GM18519 (cell line): Measurements from ENCODE around the gene DBNDD2.

Source experiments
- ATAC-seq: cut with Tn5 transposase; IDR thresholded peaks from one replicate; pipeline ENCODE4 v1.9.1; 2021; ENCODE audit warnings: mild to moderate bottlenecking, moderate library complexity; ENCODE audit not compliant: unreplicated experiment, low FRiP score

DBNDD2 gene

DNA sequence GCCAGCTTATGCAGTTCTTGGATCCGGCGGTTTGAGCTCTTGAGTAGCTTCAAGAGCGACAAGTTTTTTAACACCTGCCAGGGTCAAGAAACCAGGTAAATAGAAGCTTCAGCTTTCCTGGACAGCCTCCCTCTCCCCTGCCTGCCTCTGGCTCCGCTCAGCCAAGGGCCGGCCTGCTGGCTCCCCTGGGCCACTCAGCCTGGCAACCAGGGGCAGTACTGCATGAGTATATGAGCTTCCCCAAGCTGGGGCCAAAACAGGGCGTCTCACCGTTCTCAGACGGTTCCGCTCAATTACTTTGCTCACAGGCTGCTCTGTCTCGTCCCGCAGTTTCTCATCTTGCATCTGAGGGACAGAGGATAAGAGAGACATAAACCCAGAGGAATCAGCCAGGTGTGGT lies 30.8 kb upstream of the DBNDD2 start:
- no peak for ATAC-seq

DNA sequence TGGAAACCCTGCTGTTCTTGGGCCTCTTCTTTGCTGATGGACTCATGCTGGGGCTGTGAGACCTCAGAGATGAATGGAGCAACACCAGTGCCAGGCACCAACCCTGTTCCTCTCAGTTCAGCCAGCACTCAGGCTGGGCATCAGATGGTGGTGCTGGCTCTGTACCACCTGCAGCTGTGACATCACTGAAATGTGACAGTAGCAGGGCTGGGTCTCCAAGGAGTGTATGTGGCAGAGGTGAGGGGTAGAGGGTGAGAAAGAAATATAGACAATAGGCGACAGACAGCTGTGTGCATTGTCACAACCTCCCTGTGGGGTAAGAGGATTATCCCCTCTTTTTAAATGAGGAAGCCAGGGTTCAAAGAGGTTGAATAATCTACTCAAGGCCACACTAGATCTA lies 29.9 kb upstream of the DBNDD2 start, which contains the start of gene TP53TG5:
TP53TG5 (minus strand) TSS at position 135 of the 400 bp plus-strand sequence; CDS start at position 46, 89 bp downstream.
- no peak for ATAC-seq

DNA sequence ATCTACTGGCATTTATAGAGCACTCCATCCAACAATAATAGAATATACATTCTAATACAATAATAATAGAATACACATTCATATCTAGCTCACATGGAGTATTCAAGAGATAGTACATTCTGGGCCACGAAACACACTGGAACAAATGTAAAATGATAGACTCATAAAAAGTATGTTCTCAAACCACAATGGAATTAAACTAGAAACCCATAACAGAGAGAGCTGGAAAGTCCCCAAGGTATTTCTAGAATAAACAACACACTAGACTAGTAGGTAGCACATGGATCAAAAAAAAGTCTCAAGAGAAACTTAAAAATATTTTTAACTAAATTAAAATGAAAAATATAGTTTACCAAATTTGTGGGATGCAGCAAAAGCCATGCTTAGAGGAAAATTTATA lies 20.8 kb upstream of the DBNDD2 start:
- no peak for ATAC-seq

- ATAC-seq = no peak
These were observed 17.2 kb upstream of the DBNDD2 start for GRCh38 chr20:45390931-45391330.

DNA sequence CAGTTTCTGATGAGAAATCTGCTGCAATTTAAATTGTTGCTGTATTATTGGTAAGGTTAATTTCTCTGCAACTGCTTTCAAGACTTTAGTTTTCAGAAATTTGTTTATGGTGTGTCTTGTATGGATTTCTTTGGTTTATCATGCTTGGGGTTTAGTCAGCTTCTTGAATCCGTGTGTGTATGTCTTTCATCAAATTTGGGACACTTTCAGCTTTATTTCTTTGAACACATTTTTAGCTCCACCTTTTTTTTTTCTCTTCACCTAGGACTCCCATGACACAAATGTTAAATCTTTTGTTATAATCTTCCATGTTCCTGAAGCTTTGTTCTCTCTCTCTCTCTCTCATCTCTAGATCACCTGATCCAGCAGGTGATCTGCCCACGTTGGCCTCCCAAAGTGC lies 16.5 kb upstream of the DBNDD2 start:
- ATAC-seq = no peak

DNA sequence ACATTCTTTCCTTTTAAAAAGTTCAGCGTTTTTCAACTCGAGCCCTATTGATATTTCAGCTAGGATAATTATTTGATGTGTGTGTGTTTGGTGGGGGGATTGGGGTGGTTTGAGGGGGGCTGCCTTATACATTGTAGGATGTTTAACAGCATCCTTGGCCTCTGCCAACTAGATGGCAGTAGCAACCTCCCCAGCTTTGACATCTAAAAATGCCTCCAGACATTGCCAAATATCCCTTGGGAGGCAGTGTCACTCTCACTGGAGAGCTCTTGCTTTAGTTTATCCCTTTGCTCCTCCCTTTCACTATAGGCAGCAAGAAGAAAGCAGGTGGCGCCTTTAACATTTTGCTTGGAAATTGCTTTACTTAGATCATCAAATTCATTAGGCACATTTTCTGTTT lies 15.4 kb upstream of the DBNDD2 start:
- ATAC-seq = no peak

- ATAC-seq = no peak
These were observed 13.6 kb upstream of the DBNDD2 start for GRCh38 chr20:45394221-45395113.

- no peak for ATAC-seq
These were observed 13.0 kb upstream of the DBNDD2 start for GRCh38 chr20:45395114-45395415.

- no peak for ATAC-seq
These were observed 9.1 kb upstream of the DBNDD2 start for GRCh38 chr20:45399018-45399417.

GRCh38 chr20:45400346-45401031 lies 7.6 kb upstream of the DBNDD2 start:
- no peak for ATAC-seq

- ATAC-seq = no peak
These were observed 5.1 kb upstream of the DBNDD2 start for GRCh38 chr20:45402946-45403345.

- no peak for ATAC-seq
These were observed 3.7 kb upstream of the DBNDD2 start for GRCh38 chr20:45404438-45404837.

DNA sequence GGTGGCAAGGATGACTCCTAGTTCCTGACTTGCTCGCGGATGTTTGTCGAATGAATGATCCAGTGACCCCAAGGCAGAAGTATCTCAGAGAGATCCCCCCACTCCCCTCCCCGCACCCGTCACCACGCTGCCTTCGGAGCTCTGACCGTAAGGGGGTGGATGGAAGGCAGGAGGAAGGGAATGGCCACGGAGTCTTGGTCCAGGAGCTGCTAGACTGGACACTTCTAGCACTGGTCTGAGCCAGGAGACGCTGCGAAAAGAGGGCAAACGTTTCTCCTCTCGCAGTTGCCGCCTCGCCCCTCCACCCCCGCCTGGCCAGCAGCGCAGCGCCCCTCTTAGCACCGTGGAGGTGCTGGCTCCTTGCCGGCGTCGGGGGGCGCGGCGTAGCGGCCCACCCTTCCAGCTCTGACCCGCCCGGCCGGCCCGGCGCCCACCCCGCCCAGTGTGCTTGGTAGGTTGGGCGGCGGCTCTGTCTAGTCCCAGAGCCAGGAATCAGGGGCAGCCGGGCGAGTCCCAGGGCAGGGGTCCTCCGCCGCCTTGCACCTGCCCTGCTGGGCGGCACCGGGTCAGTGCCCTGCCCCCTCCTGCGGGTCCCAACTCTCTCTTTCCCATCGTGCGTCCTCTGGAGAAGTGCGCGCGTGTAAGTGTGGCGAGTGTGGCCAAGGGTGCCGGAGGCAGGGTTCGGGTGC lies 2.4 kb upstream of the DBNDD2 start:
- ATAC-seq = no peak

DNA sequence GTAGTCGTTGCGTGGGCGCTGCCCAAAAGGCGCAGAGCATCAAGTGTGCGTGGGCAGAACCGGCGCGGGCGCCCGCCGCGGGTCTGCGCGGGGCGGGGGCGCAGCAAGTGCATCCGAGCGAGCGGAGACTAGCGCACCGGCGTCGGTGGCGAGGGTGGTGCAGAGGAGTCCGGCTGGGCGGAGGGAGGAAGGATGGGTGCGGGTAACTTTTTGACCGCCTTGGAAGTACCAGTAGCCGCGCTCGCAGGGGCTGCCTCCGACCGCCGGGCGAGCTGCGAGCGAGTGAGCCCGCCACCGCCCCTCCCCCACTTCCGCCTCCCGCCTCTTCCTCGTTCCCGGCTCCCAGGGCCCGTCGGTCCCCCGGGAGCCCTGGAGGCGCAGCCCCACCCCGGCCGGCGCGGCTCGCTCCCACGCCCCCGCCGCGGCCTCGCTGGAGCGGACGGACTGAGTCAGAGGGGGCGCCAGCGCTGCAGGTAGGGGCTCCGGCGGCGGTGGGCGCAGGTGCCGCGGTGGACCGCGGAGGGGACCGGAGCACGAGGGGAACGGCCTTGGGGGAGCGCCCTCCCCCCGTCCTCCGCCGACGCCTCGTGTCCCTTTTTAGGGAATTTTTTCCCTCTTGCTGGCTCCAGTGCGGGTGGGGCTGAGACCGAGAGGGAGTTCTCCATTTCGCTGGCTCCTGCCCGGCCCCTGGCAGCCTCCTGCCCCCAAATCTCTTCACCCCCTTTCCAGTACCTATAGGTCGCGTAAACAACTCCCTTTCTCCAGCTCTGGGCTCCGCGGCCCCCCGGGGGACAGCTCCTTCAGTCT lies 1.6 kb upstream of the DBNDD2 start:
- ATAC-seq = no peak

GRCh38 chr20:45407067-45407745 lies 883 bp upstream of the DBNDD2 start:
- ATAC-seq = no peak

- no peak for ATAC-seq
These were observed 641 bp downstream of the DBNDD2 start for GRCh38 chr20:45408646-45409213.

DNA sequence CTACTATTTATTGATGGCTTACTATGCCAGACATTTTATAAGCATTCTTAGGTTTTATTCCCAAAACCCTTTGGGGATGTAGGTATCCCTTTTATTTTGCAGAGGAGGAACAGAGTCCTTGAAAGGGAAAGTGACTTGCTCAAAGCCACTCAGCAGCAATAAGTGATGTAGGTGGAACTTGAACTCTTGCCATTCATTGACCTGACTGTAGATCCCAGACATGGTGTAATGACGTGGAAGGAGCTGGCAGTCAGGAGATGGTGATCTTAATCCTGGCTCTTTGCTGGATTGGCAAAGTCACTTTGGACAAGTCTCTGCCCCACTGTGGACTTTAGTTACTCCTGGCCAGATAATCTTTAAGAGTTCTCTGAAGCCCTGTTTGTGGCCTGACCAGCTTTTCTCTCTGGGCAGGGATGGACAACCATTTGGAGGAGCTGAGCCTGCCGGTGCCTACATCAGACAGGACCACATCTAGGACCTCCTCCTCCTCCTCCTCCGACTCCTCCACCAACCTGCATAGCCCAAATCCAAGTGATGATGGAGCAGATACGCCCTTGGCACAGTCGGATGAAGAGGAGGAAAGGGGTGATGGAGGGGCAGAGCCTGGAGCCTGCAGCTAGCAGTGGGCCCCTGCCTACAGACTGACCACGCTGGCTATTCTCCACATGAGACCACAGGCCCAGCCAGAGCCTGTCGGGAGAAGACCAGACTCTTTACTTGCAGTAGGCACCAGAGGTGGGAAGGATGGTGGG lies 1.6 kb downstream of the DBNDD2 start:
- ATAC-seq = no peak

- ATAC-seq = no peak
These were observed 2.8 kb downstream of the DBNDD2 start for GRCh38 chr20:45410887-45411286.

DNA sequence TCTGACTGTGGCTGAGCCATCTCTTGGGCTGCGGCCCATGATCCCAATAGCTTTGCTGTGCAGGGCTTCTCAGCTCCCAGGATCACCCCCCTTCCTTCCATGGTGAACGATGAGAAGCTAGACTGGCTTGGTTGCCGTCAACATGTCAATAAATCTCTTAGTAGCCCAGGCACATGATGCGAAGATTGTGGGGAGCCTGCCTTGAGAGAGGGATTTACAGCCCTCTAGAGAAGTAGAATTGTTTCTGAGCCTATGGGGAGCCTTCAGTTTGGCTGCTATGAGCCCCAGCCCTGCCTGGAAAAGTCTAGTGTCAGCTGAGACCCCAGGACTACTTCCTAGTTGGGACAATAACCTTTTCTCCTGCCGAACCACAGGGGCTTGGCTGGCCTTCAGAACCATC lies 4.6 kb downstream of the DBNDD2 start:
- no peak for ATAC-seq
